ENCODE measurements around the gene ZBTB34.

Gene ZBTB34

GRCh38 chr9:126915281-126915816, 54.9 kb downstream of the ZBTB34 start:
- DNase-seq (ENCODE audit: low read depth): no peak
- H3K4me3 ChIP-seq (ENCODE audit: low read length): peak overlapping the region; percentile 53

GRCh38 chr9:126915846-126916543, 55.6 kb downstream of the ZBTB34 start:
- TF ChIP-seq CTCF (conservative IDR thresholded peaks at IDR 0.05; ENCODE audit: low read depth, low read length): no peak
- H3K4me3 ChIP-seq (ENCODE audit: low read length): peak overlapping the region; percentile 53
- DNase-seq (ENCODE audit: low read depth): no peak

More at GRCh38 chr9:126915281-126915816, 54.9 kb downstream of the ZBTB34 start:
- TF ChIP-seq CTCF (conservative IDR thresholded peaks at IDR 0.05; ENCODE audit: low read depth, low read length): no peak

- no peak overlapping the region for H3K4me3 ChIP-seq (ENCODE audit: low read length)
- DNase-seq (ENCODE audit: low read depth): no peak
- peak; percentile 35 for TF ChIP-seq CTCF (conservative IDR thresholded peaks at IDR 0.05; ENCODE audit: low read depth, low read length)
These were observed 56.5 kb downstream of the ZBTB34 start for GRCh38 chr9:126916909-126917308.

GRCh38 chr9:126919193-126919592, 58.8 kb downstream of the ZBTB34 start:
- no peak overlapping the region for H3K4me3 ChIP-seq (ENCODE audit: low read length)
- no peak for TF ChIP-seq CTCF (conservative IDR thresholded peaks at IDR 0.05; ENCODE audit: low read depth, low read length)
- DNase-seq (ENCODE audit: low read depth): no peak

GRCh38 chr9:126925876-126926275, 65.4 kb downstream of the ZBTB34 start:
- H3K4me3 ChIP-seq (ENCODE audit: low read length): no peak overlapping the region
- TF ChIP-seq CTCF (conservative IDR thresholded peaks at IDR 0.05; ENCODE audit: low read depth, low read length): no peak
- no peak for DNase-seq (ENCODE audit: low read depth)

- no peak overlapping the region for H3K4me3 ChIP-seq (ENCODE audit: low read length)
- no peak for DNase-seq (ENCODE audit: low read depth)
- TF ChIP-seq CTCF (conservative IDR thresholded peaks at IDR 0.05; ENCODE audit: low read depth, low read length): no peak
These were observed 65.9 kb downstream of the ZBTB34 start for GRCh38 chr9:126926364-126926763.

- DNase-seq (ENCODE audit: low read depth): no peak
- TF ChIP-seq CTCF (conservative IDR thresholded peaks at IDR 0.05; ENCODE audit: low read depth, low read length): no peak
- no peak overlapping the region for H3K4me3 ChIP-seq (ENCODE audit: low read length)
These were observed 67.0 kb downstream of the ZBTB34 start for GRCh38 chr9:126927419-126927818.
